ENCODE results near the gene IGF2R.
"Not testable (repeated sequence)": the region's sequence is repeated elsewhere in the genome, so short reads cannot be mapped to it uniquely, and the experiment has no call there.

IGF2R gene

GRCh38 chr6:160071805-160072690, 103.2 kb downstream of the IGF2R start:
- no peak for DNase-seq (ENCODE audit: low read depth in 1 of 2, low spot score in 1 of 2)

GRCh38 chr6:160073272-160073671, 104.4 kb downstream of the IGF2R start:
- no peak for DNase-seq (ENCODE audit: low read depth in 1 of 2, low spot score in 1 of 2)

GRCh38 chr6:160076009-160076408, 107.1 kb downstream of the IGF2R start:
- no peak for DNase-seq (ENCODE audit: low read depth in 1 of 2, low spot score in 1 of 2)

GRCh38 chr6:160077024-160077423, 108.1 kb downstream of the IGF2R start:
- DNase-seq (ENCODE audit: low read depth in 1 of 2, low spot score in 1 of 2) = no peak

- no peak for DNase-seq (ENCODE audit: low read depth in 1 of 2, low spot score in 1 of 2)
Observed at GRCh38 chr6:160077526-160077925, 108.6 kb downstream of the IGF2R start.

- DNase-seq (ENCODE audit: low read depth in 1 of 2, low spot score in 1 of 2) = no peak
Observed at GRCh38 chr6:160078883-160079685, 110.2 kb downstream of the IGF2R start.

GRCh38 chr6:160079686-160080043, 110.8 kb downstream of the IGF2R start:
- DNase-seq (ENCODE audit: low read depth in 1 of 2, low spot score in 1 of 2) = no peak

GRCh38 chr6:160080097-160080496, 111.2 kb downstream of the IGF2R start:
- DNase-seq (ENCODE audit: low read depth in 1 of 2, low spot score in 1 of 2) = no peak

GRCh38 chr6:160081398-160081797, 112.5 kb downstream of the IGF2R start:
- DNase-seq (ENCODE audit: low read depth in 1 of 2, low spot score in 1 of 2) = no peak

- no peak for DNase-seq (ENCODE audit: low read depth in 1 of 2, low spot score in 1 of 2)
Observed at GRCh38 chr6:160082627-160083026, 113.7 kb downstream of the IGF2R start.

- DNase-seq (ENCODE audit: low read depth in 1 of 2, low spot score in 1 of 2) = no peak
Observed at GRCh38 chr6:160084198-160084776, 115.4 kb downstream of the IGF2R start.

- DNase-seq (ENCODE audit: low read depth in 1 of 2, low spot score in 1 of 2) = no peak
Observed at GRCh38 chr6:160085226-160085625, 116.3 kb downstream of the IGF2R start.

GRCh38 chr6:160085713-160086505, 117.0 kb downstream of the IGF2R start:
- DNase-seq (ENCODE audit: low read depth in 1 of 2, low spot score in 1 of 2) = no peak

- no peak for DNase-seq (ENCODE audit: low read depth in 1 of 2, low spot score in 1 of 2)
Observed at GRCh38 chr6:160086754-160087153, 117.9 kb downstream of the IGF2R start.

- no peak for DNase-seq (ENCODE audit: low read depth in 1 of 2, low spot score in 1 of 2)
Observed at GRCh38 chr6:160088069-160088783, 119.3 kb downstream of the IGF2R start.

GRCh38 chr6:160088784-160089533, 120.1 kb downstream of the IGF2R start:
- DNase-seq (ENCODE audit: low read depth in 1 of 2, low spot score in 1 of 2) = no peak

GRCh38 chr6:160089534-160089897, 120.6 kb downstream of the IGF2R start:
- DNase-seq (ENCODE audit: low read depth in 1 of 2, low spot score in 1 of 2) = no peak

GRCh38 chr6:160090442-160091239, 121.8 kb downstream of the IGF2R start:
- DNase-seq (ENCODE audit: low read depth in 1 of 2, low spot score in 1 of 2) = not testable (repeated sequence)

GRCh38 chr6:160092176-160092575, 123.3 kb downstream of the IGF2R start:
- not testable (repeated sequence) for DNase-seq (ENCODE audit: low read depth in 1 of 2, low spot score in 1 of 2)

Measured in activated CD4-positive, alpha-beta T cell treated with anti-CD3 and anti-CD28 coated beads, Interleukin-2, amount 50 U/mL, for 24 hours (primary cell).